B cell (primary cell): Measurements from ENCODE around the gene KCNJ4. TPM values are rescaled to one million over a fixed set of nuclear protein-coding genes. Genes with fewer than 3 reads are reported as not detected.

ENCODE experiments used
- ATAC-seq: fragments of 200-7000 bp; cut with Tn5 transposase; one replicate; pipeline ENCODE4 v1.10.0; 2021; ENCODE audit warnings: low read depth, mild to moderate bottlenecking, moderate number of reproducible peaks, moderate library complexity
- CTCF ChIA-PET: fragments of 350-600 bp; sonication (Branson Sonifier 250); formaldehyde crosslinking; loops from one replicate; lab custom pipeline; 2021; ENCODE audit warnings: antibody characterized with exemption, inconsistent platforms; lab: Charles Lee
- POLR2A ChIA-PET: fragments of 350-600 bp; sonication (Branson Sonifier 250); formaldehyde crosslinking; loops from one replicate; lab custom pipeline; 2021; ENCODE audit warnings: antibody characterized with exemption; lab: Charles Lee
- DNase-seq: peaks from one replicate; pipeline ENCODE4 v3.0.0; 2013
- H2AFZ ChIP-seq: 2 replicates; pipeline ENCODE4 v1.6.1; 2012; ENCODE audit warnings: mild to moderate bottlenecking, low read depth, low read length; ENCODE audit not compliant: insufficient read depth, poor library complexity, severe bottlenecking
- H3K27ac ChIP-seq, 2 donors: 1 replicate in 1 of 2; 2 replicates in 1 of 2; pipeline ENCODE4 v1.5.1; 2012 to 2013; ENCODE audit warnings: low read length in 2 of 2, mild to moderate bottlenecking in 2 of 2, moderate library complexity in 1 of 2
- H3K27me3 ChIP-seq, 4 experiments: fragments of 200-600 bp in 1 of 4; sonication (generic) in 1 of 4; replicated peaks in 1 of 4; 1 replicate in 2 of 4; 2 replicates in 2 of 4; pipeline versions ENCODE4 v1.6.1 to v1.7.0; 2013 to 2016; ENCODE audit warnings: low read length in 3 of 4, mild to moderate bottlenecking in 2 of 4, mixed read lengths in 1 of 4, moderate library complexity in 1 of 4; ENCODE audit not compliant: insufficient read depth in 4 of 4, control insufficient read depth in 3 of 4; ENCODE audit errors: control extremely low read depth in 1 of 4
- H3K36me3 ChIP-seq, 2 experiments: replicated peaks in 1 of 2; 1 replicate in 1 of 2; 2 replicates in 1 of 2; pipeline versions ENCODE4 v1.6.1 to v1.7.1; 2013; ENCODE audit warnings: low read length in 1 of 2; ENCODE audit not compliant: insufficient read depth in 2 of 2, control insufficient read depth in 1 of 2; ENCODE audit errors: control extremely low read depth in 1 of 2, extremely low read depth in 1 of 2
- H3K4me1 ChIP-seq, 2 donors: fragments of 200-600 bp in 1 of 2; sonication (generic) in 1 of 2; 1 replicate in 1 of 2; 2 replicates in 1 of 2; pipeline versions ENCODE4 v1.5.1 to v1.6.1; 2013 to 2017; ENCODE audit warnings: low read length in 2 of 2; ENCODE audit not compliant: control insufficient read depth in 2 of 2, insufficient read depth in 2 of 2
- H3K4me2 ChIP-seq: replicated peaks from 2 replicates; pipeline ENCODE3; 2012; ENCODE audit warnings: mild to moderate bottlenecking, low read depth, low read length; ENCODE audit not compliant: poor library complexity, severe bottlenecking
- H3K4me3 ChIP-seq, 5 experiments: fragments of 200-600 bp in 1 of 5; sonication (generic) in 1 of 5; 1 replicate in 3 of 5; 2 replicates in 2 of 5; pipeline versions ENCODE4 v1.5.1 to v1.7.0; 2011 to 2016; ENCODE audit warnings: low read length in 4 of 5, mild to moderate bottlenecking in 4 of 5, low read depth in 2 of 5, control low read depth in 1 of 5, moderate library complexity in 1 of 5; ENCODE audit not compliant: insufficient read depth in 1 of 5; ENCODE audit errors: control extremely low read depth in 1 of 5, extremely low read depth in 1 of 5
- H3K79me2 ChIP-seq: fragments of 200-600 bp; sonication (generic); one replicate; pipeline ENCODE4 v1.6.0; 2016; ENCODE audit warnings: low read length; ENCODE audit not compliant: control insufficient read depth, insufficient read depth
- H3K9ac ChIP-seq: fragments of 200-600 bp; sonication (generic); 2 replicates; pipeline ENCODE4 v1.6.1; 2017; ENCODE audit warnings: mild to moderate bottlenecking, low read length, moderate library complexity
- H3K9me3 ChIP-seq, 3 donors: one replicate each; pipeline versions ENCODE4 v1.6.1 to v1.7.1; 2013; ENCODE audit warnings: low read length in 2 of 3; ENCODE audit not compliant: control insufficient read depth in 2 of 3, insufficient read depth in 1 of 3; ENCODE audit errors: control extremely low read depth in 1 of 3
- H4K20me1 ChIP-seq: 2 replicates; pipeline ENCODE4 v1.6.0; 2012; ENCODE audit warnings: mild to moderate bottlenecking, low read length; ENCODE audit not compliant: insufficient read depth, control insufficient read depth, poor library complexity, severe bottlenecking
- H3K27ac Mint-ChIP-seq: one replicate; pipeline ENCODE4 v1.8.0; 2021; ENCODE audit warnings: mixed read lengths
- H3K27me3 Mint-ChIP-seq: one replicate; pipeline ENCODE4 v1.8.0; 2021; ENCODE audit warnings: mixed read lengths
- H3K4me1 Mint-ChIP-seq: one replicate; pipeline ENCODE4 v1.8.0; 2021; ENCODE audit warnings: mixed read lengths
- H3K4me3 Mint-ChIP-seq: one replicate; pipeline ENCODE4 v1.8.0; 2021; ENCODE audit warnings: mixed read lengths
- H3K9me3 Mint-ChIP-seq: one replicate; pipeline ENCODE4 v1.8.0; 2022; ENCODE audit warnings: mixed read lengths; ENCODE audit not compliant: insufficient read depth
- CTCF ChIP-seq: fragments of 200-600 bp; IDR thresholded peaks from one replicate; pipeline ENCODE4 v1.8.0; 2022; ENCODE audit warnings: antibody characterized with exemption, mild to moderate bottlenecking
- EZH2 ChIP-seq: IDR thresholded peaks from 2 replicates; pipeline ENCODE4 v1.6.1; 2012; ENCODE audit warnings: borderline replicate concordance, low read depth, mild to moderate bottlenecking, moderate library complexity, low read length; ENCODE audit not compliant: insufficient read depth, poor library complexity, severe bottlenecking
- WGBS: methylation state at CpG from one replicate; pipeline ENCODE4 v1.1.5; 2013; ENCODE audit warnings: missing lambda C conversion rate; ENCODE audit not compliant: insufficient coverage; 5-methylcytosine and 5-hydroxymethylcytosine counted together
- intact Hi-C: fragments of 100-400 bp; cut with micrococcal nuclease; formaldehyde crosslinking; loops from one replicate; pipeline ENCODE4 v1.10.0; 2022
- polyA plus RNA-seq: library from polyadenylated mRNA; depleted of rRNA; stranded (reverse); fragments of >200 nt; gene quantifications from 2 replicates; pipeline ENCODE4 v1.2.3, GENCODE V29; 2012
- total RNA-seq, 2 donors: library from RNA; stranded (reverse); fragments of 120-200 nt in 1 of 2; gene quantifications; 1 replicate in 1 of 2; 2 replicates in 1 of 2; pipeline versions ENCODE4 v1.2.3 to v1.2.4, GENCODE V29; 2013 to 2022

KCNJ4 gene
- total and polyA plus RNA-seq, 2 donors (not counting 1 experiment from before 2014, with no cell fraction given): not detected

DNA sequence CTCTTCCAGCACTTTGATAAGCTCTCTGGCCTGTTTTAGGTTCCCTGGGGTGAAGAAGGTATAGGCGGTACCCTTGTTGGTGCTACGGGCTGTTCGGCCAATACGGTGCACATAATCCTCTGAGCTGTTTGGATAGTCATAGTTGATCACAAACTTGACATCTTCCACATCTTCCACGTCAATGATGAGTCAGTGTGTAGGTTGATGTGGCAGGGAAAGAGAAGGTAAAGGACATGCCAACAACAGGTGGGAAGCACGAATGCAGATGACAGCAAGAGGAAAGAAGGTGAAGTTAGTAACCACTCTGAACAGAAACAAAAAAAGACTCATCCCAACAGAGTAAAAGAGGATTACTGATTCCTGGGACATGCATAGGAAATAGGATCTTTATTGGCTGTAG, 32.9 kb upstream of the KCNJ4 start:
- Mint-ChIP-seq H3K4me3 (no peak overlapping the region), H3K27ac (no peak overlapping the region), H3K27me3 (no peaks in the 10 kb centered on the region), H3K4me1 (peaks cover 5% of the 10 kb centered on the region), H3K9me3 (no peaks in the 10 kb centered on the region)
- Histone ChIP-seq H3K9ac (no peak overlapping the region), H2AFZ (no peak overlapping the region), H4K20me1 (peaks cover 48% of the 10 kb centered on the region), H3K4me2 (no peak overlapping the region), H3K4me1 (no peaks in the 10 kb centered on the region), H3K79me2 (peaks cover 9% of the 10 kb centered on the region), H3K36me3 (peaks cover 8 to 92% of the 10 kb centered on the region in 2 experiments), H3K9me3 (no peaks in the 10 kb centered on the region), H3K27me3 (no peaks in the 10 kb centered on the region), H3K27ac (no peak overlapping the region), H3K4me3 (no peak overlapping the region)
- TF ChIP-seq EZH2: no peak
- TF ChIP-seq CTCF: no peak
- POLR2A ChIA-PET: no interaction called here
- no peak for DNase-seq
- CTCF ChIA-PET: no interaction called here
- intact Hi-C loops: no loop called here
- 100% methylated on average over 1 of the region's 6 CpGs for WGBS
- no peak for ATAC-seq

DNA sequence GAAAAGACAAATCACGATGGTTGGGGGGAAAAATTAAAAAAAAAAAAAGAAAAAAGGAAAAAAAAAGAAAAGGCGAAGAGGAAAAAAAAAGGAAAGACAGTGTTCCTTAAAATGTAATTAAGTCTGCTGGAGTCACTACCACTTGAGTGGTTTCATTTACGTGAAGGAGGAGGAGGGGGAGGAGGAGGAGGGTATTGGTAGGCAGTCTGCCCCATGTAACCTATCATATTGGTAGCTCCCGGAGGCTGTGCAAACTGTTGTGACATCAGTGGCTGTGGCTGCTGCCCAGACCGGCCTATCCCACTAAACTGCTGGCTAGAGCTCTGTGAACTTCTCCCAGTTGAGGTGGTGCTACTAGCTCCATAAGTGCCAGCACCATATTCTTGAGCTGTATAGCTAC, 30.8 kb upstream of the KCNJ4 start:
- H2AFZ ChIP-seq: no peak overlapping the region
- Mint-ChIP-seq H3K27ac (no peak overlapping the region), H3K27me3 (no peaks in the 10 kb centered on the region), H3K4me3 (no peak overlapping the region), H3K9me3 (no peaks in the 10 kb centered on the region), H3K4me1 (peaks cover 5% of the 10 kb centered on the region)
- TF ChIP-seq EZH2 (no peak), CTCF (no peak)
- no peaks in the 10 kb centered on the region for H3K9me3 ChIP-seq
- peaks cover 35% of the 10 kb centered on the region for H4K20me1 ChIP-seq
- peaks cover 6 to 92% of the 10 kb centered on the region in 2 experiments for H3K36me3 ChIP-seq
- H3K4me1 ChIP-seq: no peaks in the 10 kb centered on the region
- H3K9ac ChIP-seq: no peak overlapping the region
- ATAC-seq (no peak), DNase-seq (no peak)
- H3K27ac ChIP-seq: no peak overlapping the region
- ChIA-PET CTCF (no interaction called here), POLR2A (no interaction called here)
- H3K4me3 ChIP-seq: no peak overlapping the region
- H3K79me2 ChIP-seq: peaks cover 9% of the 10 kb centered on the region
- 100% methylated on average over 2 of the region's 5 CpGs for WGBS
- no peak overlapping the region for H3K4me2 ChIP-seq
- intact Hi-C loops: no loop called here
- no peaks in the 10 kb centered on the region for H3K27me3 ChIP-seq
